K562 (cell line): ENCODE measurements around the gene OXT. TPM values are rescaled to one million over a fixed set of nuclear protein-coding genes. Genes with fewer than 3 reads are reported as not detected.

Experiments
- ARID1B ChIP-seq: fragments of 450-650 bp; IDR thresholded peaks from 2 replicates; pipeline ENCODE4 v1.6.1; 2016; ENCODE audit warnings: antibody characterized with exemption, mild to moderate bottlenecking, inconsistent platforms
- CBFA2T3 ChIP-seq: fragments of 450-650 bp; IDR thresholded peaks from 2 replicates; pipeline ENCODE4 v1.6.1; 2017
- FOXA1 ChIP-seq: fragments of 450-650 bp; IDR thresholded peaks from 2 replicates; pipeline ENCODE4 v1.6.1; 2016; ENCODE audit warnings: mild to moderate bottlenecking, borderline replicate concordance
- HOXB6 ChIP-seq: fragments of 250-450 bp; sonication (Bioruptor Pico); IDR thresholded peaks from 2 replicates; pipeline ENCODE4 v1.5.1; 2022; ENCODE audit warnings: mild to moderate bottlenecking, borderline replicate concordance
- KLF6 ChIP-seq: fragments of 250-450 bp; sonication (Bioruptor Pico); IDR thresholded peaks from 2 replicates; pipeline ENCODE4 v1.4.0; 2020; ENCODE audit warnings: mild to moderate bottlenecking, moderate library complexity, borderline replicate concordance
- MYNN ChIP-seq, 2 experiments: sonication (generic); formaldehyde crosslinking in 1 of 2; IDR thresholded peaks; 2 replicates each; pipeline versions ENCODE4 v1.5.0 to v1.6.1; 2016 to 2020; ENCODE audit warnings: antibody characterized with exemption in 1 of 2, missing genetic modification reagents in 1 of 2
- NEUROD1 ChIP-seq: fragments of 150-350 bp; IDR thresholded peaks from 2 replicates; pipeline ENCODE4 v1.6.1; 2014; ENCODE audit warnings: borderline replicate concordance, low read length, low read depth; ENCODE audit not compliant: partially characterized antibody
- NONO ChIP-seq, 2 experiments: fragments of 200-400 bp in 1 of 2; fragments of 450-650 bp in 1 of 2; formaldehyde crosslinking in 1 of 2; IDR thresholded peaks; 2 replicates each; pipeline ENCODE4 v1.6.1; 2017; ENCODE audit warnings: low read depth in 2 of 2, mild to moderate bottlenecking in 2 of 2, moderate library complexity in 2 of 2, low read length in 1 of 2
- POLR2G ChIP-seq: fragments of 200-400 bp; formaldehyde crosslinking; IDR thresholded peaks from 2 replicates; pipeline ENCODE4 v1.6.1; 2017; ENCODE audit warnings: low read depth, mild to moderate bottlenecking, antibody characterized with exemption, low read length, moderate library complexity
- SIRT6 ChIP-seq: IDR thresholded peaks from one replicate; pipeline ENCODE4 v1.6.1; 2012; ENCODE audit warnings: low read depth, mild to moderate bottlenecking, control low read depth, inconsistent platforms, low read length, moderate library complexity
- TBL1XR1 ChIP-seq, 2 experiments: IDR thresholded peaks; 2 replicates each; pipeline ENCODE4 v1.6.1; 2012; ENCODE audit warnings: improper control_type of control experiment in 2 of 2, low read length in 2 of 2, mild to moderate bottlenecking in 1 of 2
- U2AF2 ChIP-seq: fragments of 200-400 bp; formaldehyde crosslinking; optimal IDR thresholded peaks from 2 replicates; pipeline ENCODE3; 2017; ENCODE audit warnings: low read depth, mild to moderate bottlenecking, low read length
- ZBTB34 ChIP-seq: fragments of 250-450 bp; sonication (Bioruptor Pico); IDR thresholded peaks from 2 replicates; pipeline ENCODE4 v1.8.0; 2021; ENCODE audit warnings: mild to moderate bottlenecking, moderate library complexity
- ZKSCAN8 ChIP-seq: fragments of 200-800 bp; sonication (Bioruptor generic); IDR thresholded peaks from 2 replicates; pipeline ENCODE4 v1.6.1; 2016; ENCODE audit warnings: missing genetic modification characterization, missing compliant biosample characterization
- ZNF12 ChIP-seq: sonication (generic); formaldehyde crosslinking; IDR thresholded peaks from 2 replicates; pipeline ENCODE4 v1.4.0; 2020; ENCODE audit warnings: mild to moderate bottlenecking, missing genetic modification reagents
- ZNF282 ChIP-seq: sonication (generic); formaldehyde crosslinking; IDR thresholded peaks from 2 replicates; pipeline ENCODE4 v1.8.1; 2023; ENCODE audit warnings: missing genetic modification reagents
- ZNF583 ChIP-seq: fragments of 250-450 bp; sonication (Bioruptor Pico); IDR thresholded peaks from 2 replicates; pipeline ENCODE4 v1.4.0; 2020
- ZNF586 ChIP-seq: fragments of 450-650 bp; formaldehyde crosslinking; conservative IDR thresholded peaks from 2 replicates; pipeline ENCODE4 v1.4.0; 2020; ENCODE audit warnings: mild to moderate bottlenecking, moderate library complexity
- ZNF79 ChIP-seq: fragments of 250-450 bp; sonication (Bioruptor Pico); IDR thresholded peaks from 2 replicates; pipeline ENCODE4 v1.4.0; 2020; ENCODE audit warnings: low read depth, mild to moderate bottlenecking, moderate library complexity
- ZSCAN29 ChIP-seq: fragments of 450-650 bp; IDR thresholded peaks from 2 replicates; pipeline ENCODE4 v1.6.1; 2017
- polyA plus RNA-seq, 8 experiments: library from polyadenylated mRNA; depleted of rRNA in 4 of 8; stranded (reverse) in 5 of 8; unstranded in 3 of 8; fragments of >200 nt; fragmentation: Nextera tagmentation in 2 of 8; fragmentation: Illumina TruSeq in 1 of 8; extraction: Ambion mirVana in 2 of 8; extraction: Trizol in 1 of 8; gene quantifications; 2 replicates each; pipeline versions ENCODE4 v1.2.1 to v1.2.3, GENCODE V29; 2011 to 2014; ENCODE audit warnings: inconsistent platforms in 1 of 8, missing spikeins in 1 of 8
- total RNA-seq, 7 experiments: library from RNA; depleted of rRNA in 6 of 7; stranded (reverse); fragments of >200 nt in 6 of 7; fragmentation: Illumina TruSeq in 2 of 7; extraction: Trizol in 2 of 7; gene quantifications; 2 replicates each; pipeline versions ENCODE4 v1.2.1 to v1.2.3, GENCODE V29; 2011 to 2021; ENCODE audit warnings: low replicate concordance in 1 of 7
- TF ChIP-seq, protein P1 (sequence below): fragments of 450-650 bp; conservative IDR thresholded peaks from 2 replicates; pipeline ENCODE4 v1.6.1; 2016; ENCODE audit warnings: missing genetic modification characterization, low read depth, mild to moderate bottlenecking, control low read depth, missing compliant biosample characterization
- TF ChIP-seq, protein P2 (sequence below): sonication (generic); formaldehyde crosslinking; IDR thresholded peaks from 2 replicates; pipeline ENCODE4 v1.8.0; 2022; ENCODE audit warnings: missing genetic modification reagents, mild to moderate bottlenecking, borderline replicate concordance

Gene OXT
- total and polyA plus RNA-seq, 9 of the 15 experiments (the other 6 are each of a cell fraction or from before 2014, with no cell fraction given) = not detected

DNA sequence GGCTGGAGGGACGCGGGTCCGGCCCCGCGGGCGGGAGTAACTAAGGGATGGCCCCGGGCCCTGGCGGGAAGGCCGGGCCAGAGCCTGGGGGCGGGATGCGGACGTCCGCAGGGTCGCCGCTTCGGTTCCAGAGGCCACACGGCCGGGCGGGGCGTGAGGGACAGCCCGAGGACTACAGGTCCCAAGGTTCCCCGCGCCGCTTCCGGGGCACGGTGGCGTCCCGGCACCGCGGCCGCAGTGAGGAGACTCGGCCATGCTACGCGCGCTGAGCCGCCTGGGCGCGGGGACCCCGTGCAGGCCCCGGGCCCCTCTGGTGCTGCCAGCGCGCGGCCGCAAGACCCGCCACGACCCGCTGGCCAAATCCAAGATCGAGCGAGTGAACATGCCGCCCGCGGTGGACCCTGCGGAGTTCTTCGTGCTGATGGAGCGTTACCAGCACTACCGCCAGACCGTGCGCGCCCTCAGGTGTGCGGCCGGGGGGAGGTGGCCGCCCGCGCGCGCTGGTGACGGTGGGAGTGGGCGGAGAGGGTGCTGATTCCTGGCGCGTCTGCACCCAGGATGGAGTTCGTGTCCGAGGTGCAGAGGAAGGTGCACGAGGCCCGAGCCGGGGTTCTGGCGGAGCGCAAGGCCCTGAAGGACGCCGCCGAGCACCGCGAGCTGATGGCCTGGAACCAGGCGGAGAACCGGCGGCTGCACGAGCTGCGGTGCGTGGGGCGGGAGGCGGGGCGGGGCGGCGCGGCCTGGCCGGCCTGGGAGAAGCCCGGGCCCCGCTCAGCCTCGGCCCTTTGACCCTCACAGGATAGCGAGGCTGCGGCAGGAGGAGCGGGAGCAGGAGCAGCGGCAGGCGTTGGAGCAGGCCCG lies 25.4 kb upstream of the OXT start, which contains the start of gene MRPS26 (continued):
- TF ChIP-seq KLF6 (CRISPR knock-in tag) (no peak), ZBTB34 (no peak), ZNF282 (CRISPR knock-in tag) (0 out of 2 replicates have a peak, but pooled peaks have one; percentile 18), HOXB6 (CRISPR knock-in tag) (no peak), FOXA1 (no peak), SIRT6 (no peak), ZNF12 (CRISPR knock-in tag) (peak; percentile 49), ZNF586 (CRISPR knock-in tag) (no peak), MYNN (IDR thresholded peaks at IDR 0.05) (no peak), MYNN (CRISPR knock-in tag; IDR thresholded peaks at IDR 0.05) (no peak), ZNF583 (no peak), ZKSCAN8 (CRISPR knock-in tag) (no peak), ZNF79 (no peak), NEUROD1 (no peak), POLR2G (peak; percentile 93), U2AF2 (no peak), CBFA2T3 (no peak), NONO (IDR thresholded peaks at IDR 0.05; ENCODE audit: low read depth in 2 of 2, low read length in 1 of 2) (peak; percentile 15 to 51; a peak in 1 of 4 replicates), ARID1B (no peak), TBL1XR1 (IDR thresholded peaks at IDR 0.05; ENCODE audit: low read length in 2 of 2) (no peak), ZSCAN29 (no peak)
- TF ChIP-seq, protein P1, sequence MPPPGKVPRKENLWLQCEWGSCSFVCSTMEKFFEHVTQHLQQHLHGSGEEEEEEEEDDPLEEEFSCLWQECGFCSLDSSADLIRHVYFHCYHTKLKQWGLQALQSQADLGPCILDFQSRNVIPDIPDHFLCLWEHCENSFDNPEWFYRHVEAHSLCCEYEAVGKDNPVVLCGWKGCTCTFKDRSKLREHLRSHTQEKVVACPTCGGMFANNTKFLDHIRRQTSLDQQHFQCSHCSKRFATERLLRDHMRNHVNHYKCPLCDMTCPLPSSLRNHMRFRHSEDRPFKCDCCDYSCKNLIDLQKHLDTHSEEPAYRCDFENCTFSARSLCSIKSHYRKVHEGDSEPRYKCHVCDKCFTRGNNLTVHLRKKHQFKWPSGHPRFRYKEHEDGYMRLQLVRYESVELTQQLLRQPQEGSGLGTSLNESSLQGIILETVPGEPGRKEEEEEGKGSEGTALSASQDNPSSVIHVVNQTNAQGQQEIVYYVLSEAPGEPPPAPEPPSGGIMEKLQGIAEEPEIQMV (tag) = 0 out of 2 replicates have a peak, but pooled peaks have one; percentile 11
- TF ChIP-seq, protein P2, sequence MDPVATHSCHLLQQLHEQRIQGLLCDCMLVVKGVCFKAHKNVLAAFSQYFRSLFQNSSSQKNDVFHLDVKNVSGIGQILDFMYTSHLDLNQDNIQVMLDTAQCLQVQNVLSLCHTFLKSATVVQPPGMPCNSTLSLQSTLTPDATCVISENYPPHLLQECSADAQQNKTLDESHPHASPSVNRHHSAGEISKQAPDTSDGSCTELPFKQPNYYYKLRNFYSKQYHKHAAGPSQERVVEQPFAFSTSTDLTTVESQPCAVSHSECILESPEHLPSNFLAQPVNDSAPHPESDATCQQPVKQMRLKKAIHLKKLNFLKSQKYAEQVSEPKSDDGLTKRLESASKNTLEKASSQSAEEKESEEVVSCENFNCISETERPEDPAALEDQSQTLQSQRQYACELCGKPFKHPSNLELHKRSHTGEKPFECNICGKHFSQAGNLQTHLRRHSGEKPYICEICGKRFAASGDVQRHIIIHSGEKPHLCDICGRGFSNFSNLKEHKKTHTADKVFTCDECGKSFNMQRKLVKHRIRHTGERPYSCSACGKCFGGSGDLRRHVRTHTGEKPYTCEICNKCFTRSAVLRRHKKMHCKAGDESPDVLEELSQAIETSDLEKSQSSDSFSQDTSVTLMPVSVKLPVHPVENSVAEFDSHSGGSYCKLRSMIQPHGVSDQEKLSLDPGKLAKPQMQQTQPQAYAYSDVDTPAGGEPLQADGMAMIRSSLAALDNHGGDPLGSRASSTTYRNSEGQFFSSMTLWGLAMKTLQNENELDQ (CRISPR knock-in tag) = no peak
